ENCODE results near the gene OGFR.
A peak's percentile ranks its signal among the peaks of the same experiment; 100 is the strongest.

The OGFR gene

GRCh38 chr20:62802026-62802712 is 2.5 kb upstream of the OGFR start:
- no peak for DNase-seq

- DNase-seq, result no peak
Observed at GRCh38 chr20:62804021-62804626, 511 bp upstream of the OGFR start.

- peak; percentile 22 for DNase-seq
Observed at GRCh38 chr20:62805155-62805710, 598 bp downstream of the OGFR start.

- no peak for DNase-seq
Observed at GRCh38 chr20:62805711-62806382, 1.2 kb downstream of the OGFR start.

GRCh38 chr20:62806383-62807050 is 1.9 kb downstream of the OGFR start:
- no peak for DNase-seq

- DNase-seq, result no peak
Observed at GRCh38 chr20:62807444-62808210, 3.0 kb downstream of the OGFR start.

- DNase-seq, result peak; percentile 50
Observed at GRCh38 chr20:62808211-62808865, 3.7 kb downstream of the OGFR start.

- DNase-seq, result no peak
Observed at GRCh38 chr20:62809530-62810428, 5.1 kb downstream of the OGFR start.

GRCh38 chr20:62811320-62811719 is 6.7 kb downstream of the OGFR start:
- no peak for DNase-seq

GRCh38 chr20:62811720-62812119 is 7.1 kb downstream of the OGFR start:
- no peak for DNase-seq

GRCh38 chr20:62812181-62812906 is 7.7 kb downstream of the OGFR start:
- DNase-seq, result no peak

GRCh38 chr20:62812907-62813200 is 8.2 kb downstream of the OGFR start:
- DNase-seq, result no peak

- no peak for DNase-seq
Observed at GRCh38 chr20:62813588-62813987, 9.0 kb downstream of the OGFR start.

GRCh38 chr20:62814060-62814708 is 9.5 kb downstream of the OGFR start:
- DNase-seq, result no peak

- DNase-seq, result no peak
Observed at GRCh38 chr20:62814709-62815065, 10.1 kb downstream of the OGFR start.

GRCh38 chr20:62815066-62815991 is 10.7 kb downstream of the OGFR start:
- DNase-seq, result no peak

GRCh38 chr20:62816031-62816883 is 11.6 kb downstream of the OGFR start:
- no peak for DNase-seq
